CD4-positive, alpha-beta T cell treated with Interleukin-1 beta for 1 hour (primary cell): ENCODE results near the gene H6PD.
"Not testable (repeated sequence)": the region's sequence is repeated elsewhere in the genome, so short reads cannot be mapped to it uniquely, and the experiment has no call there.

ENCODE experiments used
- DNase-seq, 2 donors: peaks; one replicate each; pipeline ENCODE4 v3.0.0-alpha.2; 2020 to 2022

The H6PD gene

GRCh38 chr1:9281071-9281827 lies 46.7 kb downstream of the H6PD start:
- no peak for DNase-seq

GRCh38 chr1:9281908-9282695 lies 47.5 kb downstream of the H6PD start:
- no peak for DNase-seq

GRCh38 chr1:9282696-9282955 lies 48.1 kb downstream of the H6PD start:
- no peak for DNase-seq

GRCh38 chr1:9284061-9284460 lies 49.5 kb downstream of the H6PD start:
- DNase-seq, result no peak

GRCh38 chr1:9286556-9286955 lies 52.0 kb downstream of the H6PD start:
- DNase-seq, result no peak

- peak; percentile 76 to 85 for DNase-seq
Observed at GRCh38 chr1:9289090-9289534, 54.5 kb downstream of the H6PD start.

- peak in 1 of 2 donors; percentile 41 for DNase-seq
Observed at GRCh38 chr1:9289711-9290485, 55.3 kb downstream of the H6PD start.

GRCh38 chr1:9291914-9292360 lies 57.4 kb downstream of the H6PD start:
- no peak for DNase-seq

GRCh38 chr1:9292361-9293240 lies 58.0 kb downstream of the H6PD start, which contains the start of gene SPSB1:
Gene SPSB1 (plus strand): TSS chr1:9292894. CDS start chr1:9355892, 62,998 bp downstream.
- peak; percentile 73 to 77 for DNase-seq

- DNase-seq, result no peak
Observed at GRCh38 chr1:9293241-9293532, 58.6 kb downstream of the H6PD start.

- DNase-seq, result peak; percentile 23 to 52
Observed at GRCh38 chr1:9293533-9294404, 59.2 kb downstream of the H6PD start.

- DNase-seq, result no peak
Observed at GRCh38 chr1:9294405-9294773, 59.8 kb downstream of the H6PD start.

- peak in 1 of 2 donors; percentile 22 for DNase-seq
Observed at GRCh38 chr1:9294910-9295636, 60.5 kb downstream of the H6PD start.

GRCh38 chr1:9295884-9296283 lies 61.3 kb downstream of the H6PD start:
- no peak for DNase-seq

- no peak for DNase-seq
Observed at GRCh38 chr1:9296850-9297249, 62.3 kb downstream of the H6PD start.

- no peak for DNase-seq
Observed at GRCh38 chr1:9297831-9298230, 63.3 kb downstream of the H6PD start.

- no peak for DNase-seq
Observed at GRCh38 chr1:9298282-9298681, 63.7 kb downstream of the H6PD start.

GRCh38 chr1:9299571-9300541 lies 65.3 kb downstream of the H6PD start:
- not testable (repeated sequence) for DNase-seq

GRCh38 chr1:9300573-9300972 lies 66.0 kb downstream of the H6PD start:
- DNase-seq, result no peak
